Measurements from ENCODE around the gene GTF3C4. TPM values are rescaled to one million over a fixed set of nuclear protein-coding genes. Genes with fewer than 3 reads are reported as not detected.
A peak's percentile ranks its signal among the peaks of the same experiment; 100 is the strongest.

GTF3C4 gene, protein sequence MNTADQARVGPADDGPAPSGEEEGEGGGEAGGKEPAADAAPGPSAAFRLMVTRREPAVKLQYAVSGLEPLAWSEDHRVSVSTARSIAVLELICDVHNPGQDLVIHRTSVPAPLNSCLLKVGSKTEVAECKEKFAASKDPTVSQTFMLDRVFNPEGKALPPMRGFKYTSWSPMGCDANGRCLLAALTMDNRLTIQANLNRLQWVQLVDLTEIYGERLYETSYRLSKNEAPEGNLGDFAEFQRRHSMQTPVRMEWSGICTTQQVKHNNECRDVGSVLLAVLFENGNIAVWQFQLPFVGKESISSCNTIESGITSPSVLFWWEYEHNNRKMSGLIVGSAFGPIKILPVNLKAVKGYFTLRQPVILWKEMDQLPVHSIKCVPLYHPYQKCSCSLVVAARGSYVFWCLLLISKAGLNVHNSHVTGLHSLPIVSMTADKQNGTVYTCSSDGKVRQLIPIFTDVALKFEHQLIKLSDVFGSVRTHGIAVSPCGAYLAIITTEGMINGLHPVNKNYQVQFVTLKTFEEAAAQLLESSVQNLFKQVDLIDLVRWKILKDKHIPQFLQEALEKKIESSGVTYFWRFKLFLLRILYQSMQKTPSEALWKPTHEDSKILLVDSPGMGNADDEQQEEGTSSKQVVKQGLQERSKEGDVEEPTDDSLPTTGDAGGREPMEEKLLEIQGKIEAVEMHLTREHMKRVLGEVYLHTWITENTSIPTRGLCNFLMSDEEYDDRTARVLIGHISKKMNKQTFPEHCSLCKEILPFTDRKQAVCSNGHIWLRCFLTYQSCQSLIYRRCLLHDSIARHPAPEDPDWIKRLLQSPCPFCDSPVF
- polyA plus RNA-seq (2011; rRNA removed) (9.0 and 13.1 TPM in 2 replicates), polyA plus RNA-seq (2017; fragmentation: RNase III; extraction: RNeasy Plus Mini Kit Qiagen cat#74134 plus additional on column Dnase treatment) (15.2 to 15.8 TPM (median 15.4 TPM) in 3 replicates), polyA minus RNA-seq (2011; rRNA and poly(A)+ RNA removed) (11.4 and 12.6 TPM in 2 replicates)
- 3.4 and 4.4 TPM in 2 replicates for polyA plus RNA-seq (2012; cell fraction: cytosol; rRNA removed)
- 2.9 and 3.1 TPM in 2 replicates for polyA plus RNA-seq (2012; cell fraction: nucleus; rRNA removed)

DNA sequence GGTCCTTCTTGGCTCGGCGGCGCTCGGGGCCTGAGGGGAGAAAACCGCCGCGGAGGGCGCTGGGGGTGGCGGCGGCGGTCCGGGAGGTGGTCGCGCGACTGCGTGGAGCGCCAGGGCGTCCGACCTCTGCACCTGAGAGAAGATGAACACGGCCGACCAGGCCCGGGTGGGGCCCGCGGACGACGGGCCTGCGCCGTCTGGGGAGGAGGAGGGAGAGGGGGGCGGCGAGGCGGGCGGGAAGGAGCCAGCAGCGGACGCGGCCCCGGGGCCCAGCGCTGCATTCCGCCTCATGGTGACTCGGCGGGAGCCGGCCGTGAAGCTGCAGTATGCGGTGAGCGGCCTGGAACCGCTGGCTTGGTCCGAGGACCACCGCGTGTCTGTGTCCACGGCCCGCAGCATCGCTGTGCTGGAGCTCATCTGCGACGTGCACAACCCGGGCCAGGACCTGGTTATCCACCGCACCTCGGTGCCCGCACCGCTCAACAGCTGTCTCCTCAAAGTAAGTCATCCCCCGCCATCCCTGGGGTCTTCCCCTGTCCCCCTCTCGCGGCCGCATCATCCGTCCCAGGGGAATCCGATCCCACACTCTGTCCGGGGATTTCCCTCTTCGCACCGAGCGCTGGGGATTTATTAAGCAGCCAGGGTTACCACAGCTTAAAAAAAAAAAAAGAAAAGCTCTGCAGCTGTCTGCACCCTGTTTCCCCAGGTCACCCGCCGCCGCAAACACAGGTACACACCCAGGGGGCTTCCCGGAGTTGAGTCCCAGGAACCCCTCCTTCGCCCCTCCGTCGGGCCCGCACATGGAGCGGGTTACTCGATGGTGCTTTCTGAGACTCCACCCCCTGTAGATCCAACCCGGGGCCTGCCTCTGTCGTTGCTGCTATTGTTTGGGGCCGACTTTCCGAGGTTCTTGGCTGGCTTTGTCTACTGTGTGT lies at the start of gene GTF3C4:
Gene GTF3C4, plus strand, starts transcription at position 8 of the 935 bp plus-strand sequence. Its CDS starts 135 bp downstream, at position 143.
- ChIA-PET POLR2A (interaction anchor here (0.5 to 2.0 kb wide), 11 partner anchors 9 to 390 kb away, joined by 3 to 8 read pairs (median 4); partner anchors contain the start of gene SETX), CTCF (interaction anchor here (0.6 to 3.1 kb wide), 6 partner anchors 9 to 239 kb away, joined by 3 to 12 read pairs (median 3); no protein-coding TSS in a partner anchor)
- TF ChIP-seq, protein P1, sequence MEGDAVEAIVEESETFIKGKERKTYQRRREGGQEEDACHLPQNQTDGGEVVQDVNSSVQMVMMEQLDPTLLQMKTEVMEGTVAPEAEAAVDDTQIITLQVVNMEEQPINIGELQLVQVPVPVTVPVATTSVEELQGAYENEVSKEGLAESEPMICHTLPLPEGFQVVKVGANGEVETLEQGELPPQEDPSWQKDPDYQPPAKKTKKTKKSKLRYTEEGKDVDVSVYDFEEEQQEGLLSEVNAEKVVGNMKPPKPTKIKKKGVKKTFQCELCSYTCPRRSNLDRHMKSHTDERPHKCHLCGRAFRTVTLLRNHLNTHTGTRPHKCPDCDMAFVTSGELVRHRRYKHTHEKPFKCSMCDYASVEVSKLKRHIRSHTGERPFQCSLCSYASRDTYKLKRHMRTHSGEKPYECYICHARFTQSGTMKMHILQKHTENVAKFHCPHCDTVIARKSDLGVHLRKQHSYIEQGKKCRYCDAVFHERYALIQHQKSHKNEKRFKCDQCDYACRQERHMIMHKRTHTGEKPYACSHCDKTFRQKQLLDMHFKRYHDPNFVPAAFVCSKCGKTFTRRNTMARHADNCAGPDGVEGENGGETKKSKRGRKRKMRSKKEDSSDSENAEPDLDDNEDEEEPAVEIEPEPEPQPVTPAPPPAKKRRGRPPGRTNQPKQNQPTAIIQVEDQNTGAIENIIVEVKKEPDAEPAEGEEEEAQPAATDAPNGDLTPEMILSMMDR (IDR thresholded peaks at IDR 0.05) = no peak
- no peak for TF ChIP-seq FOXS1 (CRISPR knock-in tag; IDR thresholded peaks at IDR 0.05)
- TF ChIP-seq, protein P2, sequence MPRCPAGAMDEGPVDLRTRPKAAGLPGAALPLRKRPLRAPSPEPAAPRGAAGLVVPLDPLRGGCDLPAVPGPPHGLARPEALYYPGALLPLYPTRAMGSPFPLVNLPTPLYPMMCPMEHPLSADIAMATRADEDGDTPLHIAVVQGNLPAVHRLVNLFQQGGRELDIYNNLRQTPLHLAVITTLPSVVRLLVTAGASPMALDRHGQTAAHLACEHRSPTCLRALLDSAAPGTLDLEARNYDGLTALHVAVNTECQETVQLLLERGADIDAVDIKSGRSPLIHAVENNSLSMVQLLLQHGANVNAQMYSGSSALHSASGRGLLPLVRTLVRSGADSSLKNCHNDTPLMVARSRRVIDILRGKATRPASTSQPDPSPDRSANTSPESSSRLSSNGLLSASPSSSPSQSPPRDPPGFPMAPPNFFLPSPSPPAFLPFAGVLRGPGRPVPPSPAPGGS (IDR thresholded peaks at IDR 0.05) = no peak
- no peak for TF ChIP-seq SREBF2 (IDR thresholded peaks at IDR 0.05)
- no peak for TF ChIP-seq EHMT2 (IDR thresholded peaks at IDR 0.05; ENCODE audit: low read depth)
- no peak for TF ChIP-seq SMC3 (IDR thresholded peaks at IDR 0.05)
- no peak for TF ChIP-seq MAZ (IDR thresholded peaks at IDR 0.05; ENCODE audit: borderline replicate concordance, low read depth, low read length)
- TF ChIP-seq, protein P3, sequence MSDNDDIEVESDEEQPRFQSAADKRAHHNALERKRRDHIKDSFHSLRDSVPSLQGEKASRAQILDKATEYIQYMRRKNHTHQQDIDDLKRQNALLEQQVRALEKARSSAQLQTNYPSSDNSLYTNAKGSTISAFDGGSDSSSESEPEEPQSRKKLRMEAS (IDR thresholded peaks at IDR 0.05) = peak; percentile 71
- TF ChIP-seq ESRRA (IDR thresholded peaks at IDR 0.05; ENCODE audit: borderline replicate concordance, low read length) = no peak
- TF ChIP-seq HDAC2 (IDR thresholded peaks at IDR 0.05) = no peak
- TF ChIP-seq, protein P4, sequence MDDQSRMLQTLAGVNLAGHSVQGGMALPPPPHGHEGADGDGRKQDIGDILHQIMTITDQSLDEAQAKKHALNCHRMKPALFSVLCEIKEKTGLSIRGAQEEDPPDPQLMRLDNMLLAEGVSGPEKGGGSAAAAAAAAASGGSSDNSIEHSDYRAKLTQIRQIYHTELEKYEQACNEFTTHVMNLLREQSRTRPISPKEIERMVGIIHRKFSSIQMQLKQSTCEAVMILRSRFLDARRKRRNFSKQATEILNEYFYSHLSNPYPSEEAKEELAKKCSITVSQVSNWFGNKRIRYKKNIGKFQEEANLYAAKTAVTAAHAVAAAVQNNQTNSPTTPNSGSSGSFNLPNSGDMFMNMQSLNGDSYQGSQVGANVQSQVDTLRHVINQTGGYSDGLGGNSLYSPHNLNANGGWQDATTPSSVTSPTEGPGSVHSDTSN (IDR thresholded peaks at IDR 0.05) = no peak
- TF ChIP-seq NFE2L2 (conservative IDR thresholded peaks at IDR 0.05; ENCODE audit: low read length) = no peak
- TF ChIP-seq CHD4 (IDR thresholded peaks at IDR 0.05; ENCODE audit: borderline replicate concordance) = no peak
- no peak for TF ChIP-seq HOXA7 (CRISPR knock-in tag; IDR thresholded peaks at IDR 0.05)
- TF ChIP-seq POLR2A (IDR thresholded peaks at IDR 0.05; ENCODE audit: low read length) = peak; percentile 25
- TF ChIP-seq MYC (IDR thresholded peaks at IDR 0.05; ENCODE audit: borderline replicate concordance, low read length) = no peak; the same call in 1 of the 2 replicates
- peak; percentile 47; the same call in 1 of the 2 replicates for TF ChIP-seq KDM5A (IDR thresholded peaks at IDR 0.05)
- TF ChIP-seq NPAS2 (CRISPR knock-in tag; IDR thresholded peaks at IDR 0.05; ENCODE audit: borderline replicate concordance) = no peak
- TF ChIP-seq BHLHE40 (IDR thresholded peaks at IDR 0.05; ENCODE audit: low read depth, low read length) = no peak
- TF ChIP-seq, protein P5, sequence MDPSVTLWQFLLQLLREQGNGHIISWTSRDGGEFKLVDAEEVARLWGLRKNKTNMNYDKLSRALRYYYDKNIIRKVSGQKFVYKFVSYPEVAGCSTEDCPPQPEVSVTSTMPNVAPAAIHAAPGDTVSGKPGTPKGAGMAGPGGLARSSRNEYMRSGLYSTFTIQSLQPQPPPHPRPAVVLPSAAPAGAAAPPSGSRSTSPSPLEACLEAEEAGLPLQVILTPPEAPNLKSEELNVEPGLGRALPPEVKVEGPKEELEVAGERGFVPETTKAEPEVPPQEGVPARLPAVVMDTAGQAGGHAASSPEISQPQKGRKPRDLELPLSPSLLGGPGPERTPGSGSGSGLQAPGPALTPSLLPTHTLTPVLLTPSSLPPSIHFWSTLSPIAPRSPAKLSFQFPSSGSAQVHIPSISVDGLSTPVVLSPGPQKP (IDR thresholded peaks at IDR 0.05; ENCODE audit: low read depth, low read length) = no peak
- peak in 1 of 2 experiments; percentile 85; a peak in 3 of 5 replicates for TF ChIP-seq JUN (IDR thresholded peaks at IDR 0.05)
- TF ChIP-seq PHF8 (IDR thresholded peaks at IDR 0.05; ENCODE audit: borderline replicate concordance, low read depth) = no peak
- no peak for TF ChIP-seq RARB (CRISPR knock-in tag; IDR thresholded peaks at IDR 0.05)
- TF ChIP-seq MAFK (IDR thresholded peaks at IDR 0.05; ENCODE audit: partially characterized antibody) = no peak
- TF ChIP-seq TFCP2L1 (CRISPR knock-in tag; IDR thresholded peaks at IDR 0.05) = no peak
- TF ChIP-seq, protein P6, sequence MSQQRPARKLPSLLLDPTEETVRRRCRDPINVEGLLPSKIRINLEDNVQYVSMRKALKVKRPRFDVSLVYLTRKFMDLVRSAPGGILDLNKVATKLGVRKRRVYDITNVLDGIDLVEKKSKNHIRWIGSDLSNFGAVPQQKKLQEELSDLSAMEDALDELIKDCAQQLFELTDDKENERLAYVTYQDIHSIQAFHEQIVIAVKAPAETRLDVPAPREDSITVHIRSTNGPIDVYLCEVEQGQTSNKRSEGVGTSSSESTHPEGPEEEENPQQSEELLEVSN (IDR thresholded peaks at IDR 0.05; ENCODE audit: borderline replicate concordance, low read depth) = peak; percentile 74
- no peak for TF ChIP-seq GATA3 (IDR thresholded peaks at IDR 0.05; ENCODE audit: borderline replicate concordance)
- TF ChIP-seq JUNB (IDR thresholded peaks at IDR 0.05) = no peak
- TF ChIP-seq FOSL2 (IDR thresholded peaks at IDR 0.05) = no peak
- TF ChIP-seq FOSL2 (CRISPR knock-in tag; IDR thresholded peaks at IDR 0.05) = no peak
- TF ChIP-seq EP300 (IDR thresholded peaks at IDR 0.05) = no peak

More for the DNA sequence above, at the start of gene GTF3C4:
- WGBS (ENCODE audit: missing lambda C conversion rate) = under 1% methylated on average over 33 of the region's 82 CpGs
- no peak for FAIRE-seq
- ATAC-seq = peak; percentile 65 to 70
- peaks cover 34% of the 10 kb centered on the region for H3K4me1 ChIP-seq
- H3K27ac ChIP-seq = peak within 1 kb of the TSS; percentile 97 to 100
- H3K4me3 ChIP-seq = peak within 1 kb of the TSS; percentile 87
- DNase-seq (ENCODE audit: low read depth in 1 of 2, low spot score in 1 of 2) = peak; percentile 26 to 69
- H3K4me2 ChIP-seq = peak within 1 kb of the TSS; percentile 92
- no peaks in the 10 kb centered on the region for H3K9me3 ChIP-seq
